ENCODE measurements around the gene MRC2.
A peak's percentile ranks its signal among the peaks of the same experiment; 100 is the strongest.

The MRC2 gene

DNA sequence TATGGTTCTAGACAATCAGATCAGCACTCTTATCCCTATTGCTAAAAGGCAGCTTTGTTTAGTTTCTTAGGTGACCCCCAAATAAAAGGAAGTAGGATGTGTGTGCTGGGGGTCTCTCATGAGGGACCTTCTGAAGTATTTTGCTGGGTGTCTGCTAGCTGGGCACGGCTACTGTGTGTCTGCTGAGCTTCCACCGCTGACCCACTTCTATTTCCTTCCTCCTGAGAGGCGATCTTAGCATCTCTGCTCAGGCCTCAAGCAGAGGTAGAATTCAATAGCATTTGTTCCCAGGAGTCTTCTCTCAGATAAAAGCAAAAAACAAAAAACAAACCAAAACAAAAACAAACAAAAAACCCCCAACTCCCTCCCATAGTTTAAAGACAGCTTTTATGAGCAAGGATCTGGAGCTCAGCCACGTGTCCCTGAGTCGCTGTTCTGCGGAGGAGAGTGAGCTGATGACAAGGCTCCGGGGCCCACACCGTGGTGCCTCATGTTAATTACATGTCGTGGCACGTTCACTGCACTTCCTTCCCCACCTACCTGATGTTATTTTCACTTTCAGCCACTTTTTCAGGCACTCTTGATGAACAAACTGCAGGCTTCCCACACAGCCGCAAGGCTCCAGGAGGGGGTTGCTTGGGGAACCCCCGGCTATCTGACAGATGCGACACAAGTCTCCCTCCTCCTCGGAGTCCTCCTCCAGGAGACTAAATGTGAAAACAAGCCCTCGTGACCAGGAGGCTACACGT lies 97.1 kb downstream of the MRC2 start:
- peak; percentile 38; the same call in 1 of the 3 replicates for ATAC-seq
- TF ChIP-seq ZC3H10 (CRISPR knock-in tag; IDR thresholded peaks at IDR 0.05) (no peak), ARNTL (CRISPR knock-in tag; IDR thresholded peaks at IDR 0.05; ENCODE audit: borderline replicate concordance, low read depth) (no peak), BACH2 (CRISPR knock-in tag; IDR thresholded peaks at IDR 0.05; ENCODE audit: borderline replicate concordance) (no peak), ZFP3 (CRISPR knock-in tag; IDR thresholded peaks at IDR 0.05) (no peak), OSR1 (CRISPR knock-in tag; IDR thresholded peaks at IDR 0.05) (no peak), TOX (CRISPR knock-in tag; IDR thresholded peaks at IDR 0.05; ENCODE audit: borderline replicate concordance) (no peak), TCF4 (CRISPR knock-in tag; IDR thresholded peaks at IDR 0.05; ENCODE audit: borderline replicate concordance) (no peak), PPARA (CRISPR knock-in tag; IDR thresholded peaks at IDR 0.05; ENCODE audit: borderline replicate concordance) (no peak), CSDC2 (CRISPR knock-in tag; IDR thresholded peaks at IDR 0.05) (no peak), ZNF8 (CRISPR knock-in tag; IDR thresholded peaks at IDR 0.05) (no peak)
- TF ChIP-seq, protein P1, sequence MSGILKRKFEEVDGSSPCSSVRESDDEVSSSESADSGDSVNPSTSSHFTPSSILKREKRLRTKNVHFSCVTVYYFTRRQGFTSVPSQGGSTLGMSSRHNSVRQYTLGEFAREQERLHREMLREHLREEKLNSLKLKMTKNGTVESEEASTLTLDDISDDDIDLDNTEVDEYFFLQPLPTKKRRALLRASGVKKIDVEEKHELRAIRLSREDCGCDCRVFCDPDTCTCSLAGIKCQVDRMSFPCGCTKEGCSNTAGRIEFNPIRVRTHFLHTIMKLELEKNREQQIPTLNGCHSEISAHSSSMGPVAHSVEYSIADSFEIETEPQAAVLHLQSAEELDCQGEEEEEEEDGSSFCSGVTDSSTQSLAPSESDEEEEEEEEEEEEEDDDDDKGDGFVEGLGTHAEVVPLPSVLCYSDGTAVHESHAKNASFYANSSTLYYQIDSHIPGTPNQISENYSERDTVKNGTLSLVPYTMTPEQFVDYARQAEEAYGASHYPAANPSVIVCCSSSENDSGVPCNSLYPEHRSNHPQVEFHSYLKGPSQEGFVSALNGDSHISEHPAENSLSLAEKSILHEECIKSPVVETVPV (CRISPR knock-in tag; IDR thresholded peaks at IDR 0.05) = no peak
- TF ChIP-seq, protein P2, sequence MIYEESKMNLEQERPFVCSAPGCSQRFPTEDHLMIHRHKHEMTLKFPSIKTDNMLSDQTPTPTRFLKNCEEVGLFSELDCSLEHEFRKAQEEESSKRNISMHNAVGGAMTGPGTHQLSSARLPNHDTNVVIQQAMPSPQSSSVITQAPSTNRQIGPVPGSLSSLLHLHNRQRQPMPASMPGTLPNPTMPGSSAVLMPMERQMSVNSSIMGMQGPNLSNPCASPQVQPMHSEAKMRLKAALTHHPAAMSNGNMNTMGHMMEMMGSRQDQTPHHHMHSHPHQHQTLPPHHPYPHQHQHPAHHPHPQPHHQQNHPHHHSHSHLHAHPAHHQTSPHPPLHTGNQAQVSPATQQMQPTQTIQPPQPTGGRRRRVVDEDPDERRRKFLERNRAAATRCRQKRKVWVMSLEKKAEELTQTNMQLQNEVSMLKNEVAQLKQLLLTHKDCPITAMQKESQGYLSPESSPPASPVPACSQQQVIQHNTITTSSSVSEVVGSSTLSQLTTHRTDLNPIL (CRISPR knock-in tag; IDR thresholded peaks at IDR 0.05; ENCODE audit: low read depth) = no peak
- TF ChIP-seq, protein P3, sequence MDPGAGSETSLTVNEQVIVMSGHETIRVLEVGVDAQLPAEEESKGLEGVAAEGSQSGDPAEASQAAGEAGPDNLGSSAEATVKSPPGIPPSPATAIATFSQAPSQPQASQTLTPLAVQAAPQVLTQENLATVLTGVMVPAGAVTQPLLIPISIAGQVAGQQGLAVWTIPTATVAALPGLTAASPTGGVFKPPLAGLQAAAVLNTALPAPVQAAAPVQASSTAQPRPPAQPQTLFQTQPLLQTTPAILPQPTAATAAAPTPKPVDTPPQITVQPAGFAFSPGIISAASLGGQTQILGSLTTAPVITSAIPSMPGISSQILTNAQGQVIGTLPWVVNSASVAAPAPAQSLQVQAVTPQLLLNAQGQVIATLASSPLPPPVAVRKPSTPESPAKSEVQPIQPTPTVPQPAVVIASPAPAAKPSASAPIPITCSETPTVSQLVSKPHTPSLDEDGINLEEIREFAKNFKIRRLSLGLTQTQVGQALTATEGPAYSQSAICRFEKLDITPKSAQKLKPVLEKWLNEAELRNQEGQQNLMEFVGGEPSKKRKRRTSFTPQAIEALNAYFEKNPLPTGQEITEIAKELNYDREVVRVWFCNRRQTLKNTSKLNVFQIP (CRISPR knock-in tag; IDR thresholded peaks at IDR 0.05; ENCODE audit: borderline replicate concordance, low read depth) = no peak

DNA sequence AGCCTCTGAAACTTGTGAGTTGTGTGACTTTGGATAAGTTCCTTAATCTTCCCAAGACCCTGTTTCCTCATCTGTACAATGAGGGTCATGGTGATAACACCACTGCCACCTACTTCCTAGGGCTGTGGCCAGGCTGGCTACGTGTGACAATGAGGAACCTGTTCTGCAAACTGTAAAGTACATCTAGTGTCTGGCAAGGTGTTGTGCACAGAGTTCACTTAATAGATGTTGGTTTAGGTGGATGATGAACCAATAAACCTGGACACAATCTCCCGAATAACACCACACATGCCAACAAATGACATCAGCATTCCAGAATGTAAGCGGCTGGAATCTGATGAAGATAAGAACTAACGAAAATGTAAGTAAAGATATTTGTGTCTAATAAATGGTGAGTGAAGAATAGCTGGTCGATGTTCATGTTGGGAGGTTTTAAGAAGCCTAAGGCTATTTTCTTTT lies 98.3 kb downstream of the MRC2 start:
- ATAC-seq = peak; percentile 71
- TF ChIP-seq CSDC2 (CRISPR knock-in tag; IDR thresholded peaks at IDR 0.05) = peak; percentile 84; the same call in 1 of the 2 replicates
- TF ChIP-seq ARNTL (CRISPR knock-in tag; IDR thresholded peaks at IDR 0.05; ENCODE audit: borderline replicate concordance, low read depth) = no peak
- TF ChIP-seq, protein P4, sequence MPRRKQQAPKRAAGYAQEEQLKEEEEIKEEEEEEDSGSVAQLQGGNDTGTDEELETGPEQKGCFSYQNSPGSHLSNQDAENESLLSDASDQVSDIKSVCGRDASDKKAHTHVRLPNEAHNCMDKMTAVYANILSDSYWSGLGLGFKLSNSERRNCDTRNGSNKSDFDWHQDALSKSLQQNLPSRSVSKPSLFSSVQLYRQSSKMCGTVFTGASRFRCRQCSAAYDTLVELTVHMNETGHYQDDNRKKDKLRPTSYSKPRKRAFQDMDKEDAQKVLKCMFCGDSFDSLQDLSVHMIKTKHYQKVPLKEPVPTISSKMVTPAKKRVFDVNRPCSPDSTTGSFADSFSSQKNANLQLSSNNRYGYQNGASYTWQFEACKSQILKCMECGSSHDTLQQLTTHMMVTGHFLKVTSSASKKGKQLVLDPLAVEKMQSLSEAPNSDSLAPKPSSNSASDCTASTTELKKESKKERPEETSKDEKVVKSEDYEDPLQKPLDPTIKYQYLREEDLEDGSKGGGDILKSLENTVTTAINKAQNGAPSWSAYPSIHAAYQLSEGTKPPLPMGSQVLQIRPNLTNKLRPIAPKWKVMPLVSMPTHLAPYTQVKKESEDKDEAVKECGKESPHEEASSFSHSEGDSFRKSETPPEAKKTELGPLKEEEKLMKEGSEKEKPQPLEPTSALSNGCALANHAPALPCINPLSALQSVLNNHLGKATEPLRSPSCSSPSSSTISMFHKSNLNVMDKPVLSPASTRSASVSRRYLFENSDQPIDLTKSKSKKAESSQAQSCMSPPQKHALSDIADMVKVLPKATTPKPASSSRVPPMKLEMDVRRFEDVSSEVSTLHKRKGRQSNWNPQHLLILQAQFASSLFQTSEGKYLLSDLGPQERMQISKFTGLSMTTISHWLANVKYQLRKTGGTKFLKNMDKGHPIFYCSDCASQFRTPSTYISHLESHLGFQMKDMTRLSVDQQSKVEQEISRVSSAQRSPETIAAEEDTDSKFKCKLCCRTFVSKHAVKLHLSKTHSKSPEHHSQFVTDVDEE (CRISPR knock-in tag; IDR thresholded peaks at IDR 0.05) = no peak; the same call in 1 of the 2 replicates
- no peak for TF ChIP-seq ZC3H10 (CRISPR knock-in tag; IDR thresholded peaks at IDR 0.05)
- TF ChIP-seq ZFP3 (CRISPR knock-in tag; IDR thresholded peaks at IDR 0.05) = no peak
- TF ChIP-seq SNAI2 (CRISPR knock-in tag; IDR thresholded peaks at IDR 0.05) = 0 out of 2 replicates have a peak, but pooled peaks have one; percentile 49
- TF ChIP-seq ESRRG (CRISPR knock-in tag; IDR thresholded peaks at IDR 0.05) = no peak
- TF ChIP-seq, protein P5, sequence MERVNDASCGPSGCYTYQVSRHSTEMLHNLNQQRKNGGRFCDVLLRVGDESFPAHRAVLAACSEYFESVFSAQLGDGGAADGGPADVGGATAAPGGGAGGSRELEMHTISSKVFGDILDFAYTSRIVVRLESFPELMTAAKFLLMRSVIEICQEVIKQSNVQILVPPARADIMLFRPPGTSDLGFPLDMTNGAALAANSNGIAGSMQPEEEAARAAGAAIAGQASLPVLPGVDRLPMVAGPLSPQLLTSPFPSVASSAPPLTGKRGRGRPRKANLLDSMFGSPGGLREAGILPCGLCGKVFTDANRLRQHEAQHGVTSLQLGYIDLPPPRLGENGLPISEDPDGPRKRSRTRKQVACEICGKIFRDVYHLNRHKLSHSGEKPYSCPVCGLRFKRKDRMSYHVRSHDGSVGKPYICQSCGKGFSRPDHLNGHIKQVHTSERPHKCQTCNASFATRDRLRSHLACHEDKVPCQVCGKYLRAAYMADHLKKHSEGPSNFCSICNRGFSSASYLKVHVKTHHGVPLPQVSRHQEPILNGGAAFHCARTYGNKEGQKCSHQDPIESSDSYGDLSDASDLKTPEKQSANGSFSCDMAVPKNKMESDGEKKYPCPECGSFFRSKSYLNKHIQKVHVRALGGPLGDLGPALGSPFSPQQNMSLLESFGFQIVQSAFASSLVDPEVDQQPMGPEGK (CRISPR knock-in tag; IDR thresholded peaks at IDR 0.05; ENCODE audit: borderline replicate concordance) = 0 out of 2 replicates have a peak, but pooled peaks have one; percentile 27
- TF ChIP-seq PPARA (CRISPR knock-in tag; IDR thresholded peaks at IDR 0.05; ENCODE audit: borderline replicate concordance) = no peak
- no peak for TF ChIP-seq BACH2 (CRISPR knock-in tag; IDR thresholded peaks at IDR 0.05; ENCODE audit: borderline replicate concordance)
- TF ChIP-seq ISL1 (CRISPR knock-in tag; IDR thresholded peaks at IDR 0.05) = peak; percentile 92
- TF ChIP-seq, protein P3 (CRISPR knock-in tag; IDR thresholded peaks at IDR 0.05; ENCODE audit: borderline replicate concordance, low read depth) = no peak; the same call in 1 of the 2 replicates
- no peak for TF ChIP-seq ZFP30 (CRISPR knock-in tag; IDR thresholded peaks at IDR 0.05)
- TF ChIP-seq RARB (CRISPR knock-in tag; IDR thresholded peaks at IDR 0.05) = no peak
- no peak for TF ChIP-seq OSR1 (CRISPR knock-in tag; IDR thresholded peaks at IDR 0.05)
- no peak for TF ChIP-seq TCF4 (CRISPR knock-in tag; IDR thresholded peaks at IDR 0.05; ENCODE audit: borderline replicate concordance)
- no peak for TF ChIP-seq ZNF565 (CRISPR knock-in tag; conservative IDR thresholded peaks at IDR 0.05; ENCODE audit: low read depth)
- TF ChIP-seq, protein P2 (CRISPR knock-in tag; IDR thresholded peaks at IDR 0.05; ENCODE audit: low read depth) = peak; percentile 93
- TF ChIP-seq, protein P1 (CRISPR knock-in tag; IDR thresholded peaks at IDR 0.05) = no peak
- no peak for TF ChIP-seq ZNF8 (CRISPR knock-in tag; IDR thresholded peaks at IDR 0.05)
- TF ChIP-seq ZNF70 (CRISPR knock-in tag; IDR thresholded peaks at IDR 0.05) = peak; percentile 86

Data from SK-N-SH treated with all-trans-retinoic acid at 6 μM for 48 hours (cell line).